GM19452 (cell line): ENCODE measurements around the gene NTRK3.

Experiments used
- ATAC-seq: cut with Tn5 transposase; IDR thresholded peaks from one replicate; pipeline ENCODE4 v1.9.1; 2021; ENCODE audit not compliant: unreplicated experiment

Gene NTRK3

DNA sequence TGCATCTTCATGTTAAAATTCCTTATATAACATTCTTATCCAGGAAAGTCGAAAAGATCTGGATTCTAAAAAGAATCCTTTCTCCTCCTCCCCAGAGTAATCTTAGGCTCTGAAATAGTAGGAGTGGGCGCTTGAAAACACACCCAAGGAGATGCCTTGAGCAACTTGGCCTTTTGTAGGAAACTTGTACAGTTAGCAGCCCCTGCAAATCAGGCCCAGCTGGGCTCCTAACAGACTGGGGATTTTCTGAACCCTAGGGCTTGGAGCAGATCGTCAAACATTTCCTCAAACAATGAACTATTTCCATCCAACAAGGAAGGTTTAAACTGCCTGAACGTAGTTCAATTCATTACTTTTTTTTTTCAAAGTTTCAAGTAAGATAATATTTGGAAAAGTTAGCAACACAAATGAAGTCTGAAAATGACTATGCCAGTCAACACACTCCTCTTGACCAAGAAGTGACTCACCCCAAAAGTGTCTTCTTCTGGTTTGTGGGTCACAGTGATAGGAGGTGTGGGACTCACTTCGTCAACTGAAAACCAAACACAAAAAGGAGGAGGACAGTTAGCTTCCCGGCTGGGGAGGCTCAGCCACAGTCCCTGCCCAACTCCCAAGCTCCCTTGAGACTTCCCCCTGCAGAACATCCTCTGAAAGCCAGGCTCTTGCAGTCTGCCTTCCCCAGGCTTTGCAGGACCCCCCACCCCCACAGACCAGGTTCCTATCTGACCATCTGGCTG lies 129.7 kb downstream of the NTRK3 start:
- no peak for ATAC-seq

DNA sequence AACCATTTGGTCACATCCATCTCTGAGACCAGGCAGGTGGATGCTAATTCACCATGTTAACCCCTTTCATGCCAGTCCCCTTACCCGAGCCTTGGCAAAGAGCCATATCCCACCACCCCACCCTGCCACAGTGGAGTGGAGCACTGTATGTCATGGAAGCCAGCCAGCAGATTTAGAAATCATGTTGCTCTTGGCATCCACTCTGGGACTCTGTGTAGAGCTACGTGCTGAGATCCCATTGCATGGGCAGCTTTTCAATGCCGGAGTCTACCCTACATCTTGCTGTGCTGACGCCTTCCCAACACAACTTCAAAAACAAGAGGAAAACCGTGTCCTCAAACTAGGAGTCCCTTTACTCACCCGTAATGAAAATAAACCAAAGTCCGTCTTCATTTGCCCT lies 131.0 kb downstream of the NTRK3 start:
- ATAC-seq: no peak

- ATAC-seq: no peak
These were observed 132.3 kb downstream of the NTRK3 start for GRCh38 chr15:88124199-88124598.

DNA sequence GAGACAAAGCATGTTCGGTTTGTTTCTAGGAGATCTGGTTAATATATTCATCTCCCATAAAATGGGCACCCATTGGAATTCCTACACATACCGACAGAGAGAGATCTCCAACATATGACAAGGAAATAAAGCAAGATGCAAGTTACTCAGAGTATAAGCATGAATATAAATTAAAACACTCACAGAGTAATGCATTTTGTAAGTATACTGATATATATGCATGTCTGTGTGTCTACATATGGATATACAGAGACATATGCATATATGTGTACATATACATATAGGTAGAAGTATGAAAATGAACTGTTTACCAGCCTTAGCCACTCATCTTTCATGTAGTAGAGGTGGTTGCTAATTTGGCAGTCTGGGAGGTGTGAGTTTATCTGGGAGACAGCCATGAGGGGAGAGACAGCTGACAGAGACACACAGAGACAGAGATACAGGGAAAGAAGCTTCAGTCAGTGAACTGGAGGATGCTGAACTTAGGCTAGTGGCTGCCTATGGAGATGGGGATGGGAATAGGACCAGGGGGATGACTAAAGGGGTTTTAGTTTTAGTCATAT lies 134.5 kb downstream of the NTRK3 start:
- ATAC-seq: no peak

DNA sequence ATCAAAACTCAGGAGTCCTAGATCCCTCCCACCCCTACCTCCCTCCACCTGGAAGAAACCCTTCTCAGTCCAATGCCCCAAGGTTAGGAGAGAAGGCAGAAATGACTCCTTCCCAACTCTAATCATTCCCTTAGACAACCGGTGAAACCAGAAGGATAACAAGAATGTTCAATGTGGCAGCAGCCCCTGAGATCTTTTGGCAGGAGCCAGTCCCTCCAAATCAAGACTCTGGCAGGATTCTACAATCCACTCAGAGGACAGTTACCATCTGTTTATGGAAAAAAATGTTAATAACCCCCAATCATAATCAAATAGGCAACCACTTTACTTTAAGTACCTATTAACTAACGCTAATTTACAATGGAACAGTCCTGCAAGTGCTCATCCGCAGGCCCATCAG lies 136.5 kb downstream of the NTRK3 start:
- no peak for ATAC-seq

DNA sequence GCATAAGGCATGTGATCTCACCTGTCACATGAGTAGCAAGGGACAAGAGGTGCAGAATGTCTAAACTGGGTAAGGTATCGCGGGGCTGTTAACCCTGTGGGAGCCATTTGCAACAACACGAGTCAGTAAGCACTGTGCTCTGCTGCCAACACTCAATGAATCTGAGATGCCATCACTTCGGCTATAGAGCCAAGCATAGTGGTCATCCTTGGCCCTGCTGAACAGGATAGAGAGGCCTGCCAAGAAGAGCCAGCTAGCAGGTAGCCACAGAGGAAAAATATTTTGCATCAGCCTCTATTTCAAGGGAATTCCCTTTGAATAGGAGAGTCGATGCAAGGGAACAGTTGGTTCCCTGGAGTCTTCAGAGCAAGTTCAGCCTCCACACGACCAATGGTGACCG lies 137.8 kb downstream of the NTRK3 start:
- ATAC-seq: no peak

- no peak for ATAC-seq
These were observed 138.5 kb downstream of the NTRK3 start for GRCh38 chr15:88118035-88118434.

- no peak for ATAC-seq
These were observed 140.9 kb downstream of the NTRK3 start for GRCh38 chr15:88115486-88116152.

DNA sequence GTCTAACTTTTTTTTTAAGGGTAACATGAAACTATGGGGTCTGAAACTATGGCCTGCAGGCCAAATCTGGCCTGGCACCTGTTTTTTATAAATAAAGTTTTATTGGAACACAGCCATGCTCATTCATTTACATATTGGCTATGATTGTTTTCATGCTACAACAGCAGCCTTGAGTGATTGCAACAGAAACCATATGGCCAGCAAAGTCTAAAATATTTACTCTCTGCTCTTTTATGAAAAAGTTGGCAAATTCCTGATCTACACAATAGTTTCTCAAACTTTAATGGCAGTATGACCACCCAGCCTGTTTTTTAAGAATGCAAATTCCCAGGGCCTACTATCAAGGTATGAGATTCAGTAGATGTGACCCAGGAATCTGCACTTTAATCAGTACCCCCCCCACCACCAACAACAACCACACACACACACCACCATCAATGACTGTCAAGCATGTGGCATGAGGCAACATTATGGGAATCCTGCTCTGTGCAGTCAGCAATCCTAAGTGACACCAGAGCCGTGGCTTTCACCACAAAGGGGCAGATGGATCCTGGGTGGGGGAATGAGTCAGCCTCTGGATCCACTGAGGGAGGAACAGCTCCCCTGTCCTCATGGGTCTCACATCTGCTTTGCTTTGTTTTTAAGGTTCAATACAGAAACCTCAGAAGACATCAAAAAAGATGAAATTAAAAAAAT lies 142.8 kb downstream of the NTRK3 start:
- no peak for ATAC-seq

DNA sequence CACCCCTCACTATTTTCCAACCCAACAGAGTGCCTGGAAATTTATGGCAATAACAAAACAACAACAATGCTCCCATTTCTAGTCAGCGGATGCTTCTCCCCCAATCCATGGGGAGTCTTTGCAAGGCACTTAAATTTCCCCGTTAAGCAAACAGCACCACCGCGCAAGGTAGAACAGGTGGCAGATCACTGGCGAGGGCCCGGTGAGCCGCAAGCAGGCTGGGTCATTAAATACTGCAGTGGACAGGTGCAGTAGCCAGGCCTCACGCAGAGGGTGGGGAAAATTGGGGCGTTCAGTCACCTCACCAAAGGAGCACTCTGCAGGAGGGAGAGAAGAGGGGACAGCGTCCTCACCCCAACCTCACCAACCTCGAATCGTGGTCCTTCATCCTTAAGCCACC lies 147.5 kb downstream of the NTRK3 start:
- ATAC-seq: no peak

- ATAC-seq: no peak
These were observed 148.1 kb downstream of the NTRK3 start for GRCh38 chr15:88108477-88108876.

DNA sequence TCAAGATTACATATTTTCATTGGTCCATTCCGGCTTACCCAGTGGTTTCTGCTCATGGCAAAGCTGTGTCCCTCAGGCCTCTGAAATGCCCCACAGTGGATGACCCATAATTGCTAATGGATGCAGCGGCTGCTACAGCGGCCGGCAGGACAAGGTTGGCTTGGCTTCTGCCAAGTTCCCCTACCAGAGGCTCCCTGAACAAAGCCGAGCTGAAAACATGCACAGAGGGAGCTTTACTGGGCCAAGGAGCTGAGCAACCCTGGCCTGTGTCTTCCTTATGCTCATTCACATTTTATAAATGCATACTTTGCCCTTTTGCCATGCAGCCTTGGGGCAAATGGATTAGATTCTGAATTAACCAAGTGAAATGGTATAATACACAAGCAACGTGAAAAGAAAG lies 150.5 kb downstream of the NTRK3 start:
- no peak for ATAC-seq

GRCh38 chr15:88104357-88104756 lies 152.2 kb downstream of the NTRK3 start:
- ATAC-seq: no peak

GRCh38 chr15:88100181-88100580 lies 156.4 kb downstream of the NTRK3 start:
- ATAC-seq: no peak

- ATAC-seq: no peak
These were observed 158.2 kb downstream of the NTRK3 start for GRCh38 chr15:88098361-88098760.

- no peak for ATAC-seq
These were observed 165.0 kb downstream of the NTRK3 start for GRCh38 chr15:88091444-88092016.

- no peak for ATAC-seq
These were observed 166.0 kb downstream of the NTRK3 start for GRCh38 chr15:88090481-88091011.

GRCh38 chr15:88089731-88090130 lies 166.8 kb downstream of the NTRK3 start:
- no peak for ATAC-seq

DNA sequence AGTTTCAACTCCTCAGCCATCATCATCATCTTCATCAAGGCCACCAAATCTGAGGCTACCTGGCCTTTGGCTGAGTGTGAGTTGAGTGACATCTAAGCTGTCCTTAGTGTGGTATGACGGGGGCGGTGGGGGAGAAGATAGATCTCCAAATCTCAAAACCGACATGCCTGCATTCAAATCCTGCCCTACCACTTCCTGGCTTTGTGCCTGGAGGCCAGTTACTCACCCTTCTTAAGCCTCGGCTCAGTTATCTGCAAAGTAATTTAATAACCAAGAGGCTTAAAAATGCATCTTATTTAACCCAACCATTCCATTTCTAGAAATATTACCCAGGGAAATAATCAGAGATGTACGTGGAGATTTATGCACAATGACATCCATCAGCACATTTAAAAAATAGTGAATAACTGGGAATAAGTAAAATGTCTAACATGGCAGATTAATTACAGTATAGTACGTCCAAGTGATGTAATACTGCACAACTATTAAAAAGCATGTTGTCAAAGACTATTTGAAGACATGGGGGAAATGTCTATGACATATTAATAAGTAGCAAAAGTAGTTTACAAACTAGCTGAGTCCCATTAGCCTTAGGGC lies 167.4 kb downstream of the NTRK3 start:
- no peak for ATAC-seq

GRCh38 chr15:88083811-88084760 lies 172.5 kb downstream of the NTRK3 start:
- ATAC-seq: no peak
